B cell (primary cell): Measurements from ENCODE around the gene DOCK8. TPM values are rescaled to one million over a fixed set of nuclear protein-coding genes. Genes with fewer than 3 reads are reported as not detected.

Experiments used
- ATAC-seq: fragments of 200-7000 bp; cut with Tn5 transposase; one replicate; pipeline ENCODE4 v1.10.0; 2021; ENCODE audit warnings: low read depth, mild to moderate bottlenecking, moderate number of reproducible peaks, moderate library complexity
- CTCF ChIA-PET: fragments of 350-600 bp; sonication (Branson Sonifier 250); formaldehyde crosslinking; loops from one replicate; lab custom pipeline; 2021; ENCODE audit warnings: antibody characterized with exemption, inconsistent platforms; lab: Charles Lee
- POLR2A ChIA-PET: fragments of 350-600 bp; sonication (Branson Sonifier 250); formaldehyde crosslinking; loops from one replicate; lab custom pipeline; 2021; ENCODE audit warnings: antibody characterized with exemption; lab: Charles Lee
- DNase-seq: peaks from one replicate; pipeline ENCODE4 v3.0.0; 2013
- H2AFZ ChIP-seq: 2 replicates; pipeline ENCODE4 v1.6.1; 2012; ENCODE audit warnings: mild to moderate bottlenecking, low read depth, low read length; ENCODE audit not compliant: insufficient read depth, poor library complexity, severe bottlenecking
- H3K27ac ChIP-seq, 2 donors: 1 replicate in 1 of 2; 2 replicates in 1 of 2; pipeline ENCODE4 v1.5.1; 2012 to 2013; ENCODE audit warnings: low read length in 2 of 2, mild to moderate bottlenecking in 2 of 2, moderate library complexity in 1 of 2
- H3K27me3 ChIP-seq, 4 experiments: fragments of 200-600 bp in 1 of 4; sonication (generic) in 1 of 4; replicated peaks in 1 of 4; 1 replicate in 2 of 4; 2 replicates in 2 of 4; pipeline versions ENCODE4 v1.6.1 to v1.7.0; 2013 to 2016; ENCODE audit warnings: low read length in 3 of 4, mild to moderate bottlenecking in 2 of 4, mixed read lengths in 1 of 4, moderate library complexity in 1 of 4; ENCODE audit not compliant: insufficient read depth in 4 of 4, control insufficient read depth in 3 of 4; ENCODE audit errors: control extremely low read depth in 1 of 4
- H3K36me3 ChIP-seq, 2 experiments: replicated peaks in 1 of 2; 1 replicate in 1 of 2; 2 replicates in 1 of 2; pipeline versions ENCODE4 v1.6.1 to v1.7.1; 2013; ENCODE audit warnings: low read length in 1 of 2; ENCODE audit not compliant: insufficient read depth in 2 of 2, control insufficient read depth in 1 of 2; ENCODE audit errors: control extremely low read depth in 1 of 2, extremely low read depth in 1 of 2
- H3K4me1 ChIP-seq, 2 donors: fragments of 200-600 bp in 1 of 2; sonication (generic) in 1 of 2; 1 replicate in 1 of 2; 2 replicates in 1 of 2; pipeline versions ENCODE4 v1.5.1 to v1.6.1; 2013 to 2017; ENCODE audit warnings: low read length in 2 of 2; ENCODE audit not compliant: control insufficient read depth in 2 of 2, insufficient read depth in 2 of 2
- H3K4me2 ChIP-seq: replicated peaks from 2 replicates; pipeline ENCODE3; 2012; ENCODE audit warnings: mild to moderate bottlenecking, low read depth, low read length; ENCODE audit not compliant: poor library complexity, severe bottlenecking
- H3K4me3 ChIP-seq, 5 experiments: fragments of 200-600 bp in 1 of 5; sonication (generic) in 1 of 5; 1 replicate in 3 of 5; 2 replicates in 2 of 5; pipeline versions ENCODE4 v1.5.1 to v1.7.0; 2011 to 2016; ENCODE audit warnings: low read length in 4 of 5, mild to moderate bottlenecking in 4 of 5, low read depth in 2 of 5, control low read depth in 1 of 5, moderate library complexity in 1 of 5; ENCODE audit not compliant: insufficient read depth in 1 of 5; ENCODE audit errors: control extremely low read depth in 1 of 5, extremely low read depth in 1 of 5
- H3K79me2 ChIP-seq: fragments of 200-600 bp; sonication (generic); one replicate; pipeline ENCODE4 v1.6.0; 2016; ENCODE audit warnings: low read length; ENCODE audit not compliant: control insufficient read depth, insufficient read depth
- H3K9ac ChIP-seq: fragments of 200-600 bp; sonication (generic); 2 replicates; pipeline ENCODE4 v1.6.1; 2017; ENCODE audit warnings: mild to moderate bottlenecking, low read length, moderate library complexity
- H3K9me3 ChIP-seq, 3 donors: one replicate each; pipeline versions ENCODE4 v1.6.1 to v1.7.1; 2013; ENCODE audit warnings: low read length in 2 of 3; ENCODE audit not compliant: control insufficient read depth in 2 of 3, insufficient read depth in 1 of 3; ENCODE audit errors: control extremely low read depth in 1 of 3
- H4K20me1 ChIP-seq: 2 replicates; pipeline ENCODE4 v1.6.0; 2012; ENCODE audit warnings: mild to moderate bottlenecking, low read length; ENCODE audit not compliant: insufficient read depth, control insufficient read depth, poor library complexity, severe bottlenecking
- H3K27ac Mint-ChIP-seq: one replicate; pipeline ENCODE4 v1.8.0; 2021; ENCODE audit warnings: mixed read lengths
- H3K27me3 Mint-ChIP-seq: one replicate; pipeline ENCODE4 v1.8.0; 2021; ENCODE audit warnings: mixed read lengths
- H3K4me1 Mint-ChIP-seq: one replicate; pipeline ENCODE4 v1.8.0; 2021; ENCODE audit warnings: mixed read lengths
- H3K4me3 Mint-ChIP-seq: one replicate; pipeline ENCODE4 v1.8.0; 2021; ENCODE audit warnings: mixed read lengths
- H3K9me3 Mint-ChIP-seq: one replicate; pipeline ENCODE4 v1.8.0; 2022; ENCODE audit warnings: mixed read lengths; ENCODE audit not compliant: insufficient read depth
- EZH2 ChIP-seq: IDR thresholded peaks from 2 replicates; pipeline ENCODE4 v1.6.1; 2012; ENCODE audit warnings: borderline replicate concordance, low read depth, mild to moderate bottlenecking, moderate library complexity, low read length; ENCODE audit not compliant: insufficient read depth, poor library complexity, severe bottlenecking
- WGBS: methylation state at CpG from one replicate; pipeline ENCODE4 v1.1.5; 2013; ENCODE audit warnings: missing lambda C conversion rate; ENCODE audit not compliant: insufficient coverage; 5-methylcytosine and 5-hydroxymethylcytosine counted together
- intact Hi-C: fragments of 100-400 bp; cut with micrococcal nuclease; formaldehyde crosslinking; loops from one replicate; pipeline ENCODE4 v1.10.0; 2022
- polyA plus RNA-seq: library from polyadenylated mRNA; depleted of rRNA; stranded (reverse); fragments of >200 nt; gene quantifications from 2 replicates; pipeline ENCODE4 v1.2.3, GENCODE V29; 2012
- total RNA-seq, 2 donors: library from RNA; stranded (reverse); fragments of 120-200 nt in 1 of 2; gene quantifications; 1 replicate in 1 of 2; 2 replicates in 1 of 2; pipeline versions ENCODE4 v1.2.3 to v1.2.4, GENCODE V29; 2013 to 2022
- TF ChIP-seq, protein P1 (sequence below): fragments of 200-600 bp; IDR thresholded peaks from one replicate; pipeline ENCODE4 v1.8.0; 2022; ENCODE audit warnings: antibody characterized with exemption, mild to moderate bottlenecking

The DOCK8 gene
- total and polyA plus RNA-seq, 2 donors (not counting 1 experiment from before 2014, with no cell fraction given) = 47.6 to 288 TPM

DNA sequence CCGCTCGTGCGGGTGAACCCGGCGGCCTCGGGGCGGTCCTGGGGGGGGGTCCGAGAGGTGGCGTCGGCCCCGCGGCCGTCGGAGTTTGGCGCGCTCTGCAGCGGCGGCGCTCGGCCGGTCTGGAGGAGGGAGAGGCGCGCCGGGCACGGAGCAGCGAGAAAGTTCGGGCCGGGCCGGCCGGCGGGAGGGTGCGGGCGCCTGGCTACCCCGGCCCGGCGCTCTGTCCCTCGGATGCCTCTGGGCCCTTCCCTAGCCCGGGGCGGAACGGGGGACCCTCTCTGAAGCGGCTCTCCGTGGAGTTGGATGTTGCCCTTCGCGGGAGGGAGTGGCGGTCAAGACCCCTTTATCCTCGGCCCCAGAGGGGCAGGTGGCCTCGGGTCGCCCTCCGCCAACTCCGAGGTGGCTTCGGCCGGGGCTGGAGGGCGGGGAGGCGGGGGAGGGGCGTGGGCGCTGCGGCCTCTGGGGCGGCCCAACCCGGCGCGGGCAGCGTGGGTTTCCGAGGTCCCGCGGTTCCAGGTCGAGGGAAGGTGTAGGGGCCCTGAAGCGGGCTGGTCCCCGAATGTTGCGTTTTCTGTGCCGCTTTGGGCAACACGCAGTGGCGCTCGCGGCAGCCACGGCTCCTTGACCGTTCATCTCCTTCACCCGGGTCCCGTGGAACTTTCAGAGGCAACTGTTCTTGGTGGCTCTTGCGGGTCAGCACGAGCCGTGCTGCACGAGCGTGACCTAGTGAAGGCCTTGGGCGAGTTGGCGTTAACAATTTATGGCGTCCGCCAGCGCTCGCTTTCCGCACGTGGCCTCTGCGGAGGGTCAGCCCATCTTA is 290.5 kb downstream of the DOCK8 start:
- Histone ChIP-seq H3K9ac (peak overlapping the region; percentile 74), H4K20me1 (no peaks in the 10 kb centered on the region), H3K4me2 (peak overlapping the region; percentile 97), H3K36me3 (no peaks in the 10 kb centered on the region), H3K4me3 (peak overlapping the region in 4 of 5 experiments; percentile 24 to 80 (median 61)), H2AFZ (peak overlapping the region; percentile 97), H3K27me3 (peaks cover 0 to 23% (median 6%) of the 10 kb centered on the region in 4 experiments), H3K9me3 (no peaks in the 10 kb centered on the region), H3K79me2 (no peaks in the 10 kb centered on the region), H3K27ac (no peak overlapping the region), H3K4me1 (peaks cover 16 to 19% of the 10 kb centered on the region in 2 donors)
- DNase-seq = peak; percentile 49
- no peaks in the 10 kb centered on the region for H3K9me3 Mint-ChIP-seq
- TF ChIP-seq EZH2 = no peak
- TF ChIP-seq, protein P1, sequence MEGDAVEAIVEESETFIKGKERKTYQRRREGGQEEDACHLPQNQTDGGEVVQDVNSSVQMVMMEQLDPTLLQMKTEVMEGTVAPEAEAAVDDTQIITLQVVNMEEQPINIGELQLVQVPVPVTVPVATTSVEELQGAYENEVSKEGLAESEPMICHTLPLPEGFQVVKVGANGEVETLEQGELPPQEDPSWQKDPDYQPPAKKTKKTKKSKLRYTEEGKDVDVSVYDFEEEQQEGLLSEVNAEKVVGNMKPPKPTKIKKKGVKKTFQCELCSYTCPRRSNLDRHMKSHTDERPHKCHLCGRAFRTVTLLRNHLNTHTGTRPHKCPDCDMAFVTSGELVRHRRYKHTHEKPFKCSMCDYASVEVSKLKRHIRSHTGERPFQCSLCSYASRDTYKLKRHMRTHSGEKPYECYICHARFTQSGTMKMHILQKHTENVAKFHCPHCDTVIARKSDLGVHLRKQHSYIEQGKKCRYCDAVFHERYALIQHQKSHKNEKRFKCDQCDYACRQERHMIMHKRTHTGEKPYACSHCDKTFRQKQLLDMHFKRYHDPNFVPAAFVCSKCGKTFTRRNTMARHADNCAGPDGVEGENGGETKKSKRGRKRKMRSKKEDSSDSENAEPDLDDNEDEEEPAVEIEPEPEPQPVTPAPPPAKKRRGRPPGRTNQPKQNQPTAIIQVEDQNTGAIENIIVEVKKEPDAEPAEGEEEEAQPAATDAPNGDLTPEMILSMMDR = no peak
- POLR2A ChIA-PET = no interaction called here
- 2% methylated on average over 92 of the region's 92 CpGs for WGBS
- peaks cover 16% of the 10 kb centered on the region for H3K4me1 Mint-ChIP-seq
- CTCF ChIA-PET = interaction anchor here (0.9 kb wide), 3 partner anchors 9 to 108 kb away, joined by 3 to 4 read pairs (median 3); no protein-coding TSS in a partner anchor
- peak overlapping the region; percentile 81 for H3K4me3 Mint-ChIP-seq
- H3K27ac Mint-ChIP-seq = no peak overlapping the region
- intact Hi-C loops = loop anchor here (1.0 kb wide), 2 partner anchors 35 to 60 kb away; no protein-coding TSS in a partner anchor
- peaks cover 25% of the 10 kb centered on the region for H3K27me3 Mint-ChIP-seq
- no peak for ATAC-seq

- H3K4me1 ChIP-seq = peaks cover 16 to 19% of the 10 kb centered on the region in 2 donors
- Mint-ChIP-seq H3K9me3 (no peaks in the 10 kb centered on the region), H3K4me1 (peaks cover 16% of the 10 kb centered on the region), H3K27me3 (peaks cover 19% of the 10 kb centered on the region), H3K4me3 (peak overlapping the region; percentile 81), H3K27ac (no peak overlapping the region)
- H2AFZ ChIP-seq = peak overlapping the region; percentile 97
- CTCF ChIA-PET = no interaction called here
- H4K20me1 ChIP-seq = no peaks in the 10 kb centered on the region
- WGBS = no CpG with 5 or more reads among the region's 5 CpGs
- ATAC-seq (no peak), DNase-seq (no peak)
- no peak for TF ChIP-seq EZH2
- TF ChIP-seq, protein P1 = no peak
- intact Hi-C loops = no loop called here
- peak overlapping the region; percentile 97 for H3K4me2 ChIP-seq
- peaks cover 0 to 23% (median 6%) of the 10 kb centered on the region in 4 experiments for H3K27me3 ChIP-seq
- no peaks in the 10 kb centered on the region for H3K36me3 ChIP-seq
- POLR2A ChIA-PET = no interaction called here
- peak overlapping the region in 3 of 5 experiments; percentile 10 to 80 (median 64) for H3K4me3 ChIP-seq
- H3K79me2 ChIP-seq = no peaks in the 10 kb centered on the region
- no peak overlapping the region for H3K27ac ChIP-seq
- no peaks in the 10 kb centered on the region for H3K9me3 ChIP-seq
- peak overlapping the region; percentile 74 for H3K9ac ChIP-seq
Measured at GRCh38 chr9:505741-506059, 291.0 kb downstream of the DOCK8 start.
